WTC11 (cell line): ENCODE data around the gene KCNIP4. TPM values are rescaled to one million over a fixed set of nuclear protein-coding genes. Genes with fewer than 3 reads are reported as not detected.

Experiments used
- ATAC-seq: fragments of 200-7000 bp; cut with Tn5 transposase; 2 replicates; pipeline ENCODE4 v1.10.0; 2021; ENCODE audit warnings: mild to moderate bottlenecking, moderate library complexity
- CTCF ChIA-PET: fragments of 300-600 bp; sonication (Branson Sonifier 250); formaldehyde crosslinking; loops from one replicate; lab custom pipeline; 2021; ENCODE audit warnings: antibody characterized with exemption; lab: Charles Lee
- POLR2A ChIA-PET: fragments of 350-600 bp; sonication (Branson Sonifier 250); formaldehyde crosslinking; loops from one replicate; lab custom pipeline; 2021; ENCODE audit warnings: antibody characterized with exemption; lab: Charles Lee
- DNase-seq: peaks from one replicate; pipeline ENCODE4 v3.0.0; 2021; ENCODE audit warnings: low spot score
- H3K27ac Mint-ChIP-seq: 2 replicates; pipeline ENCODE4 v1.8.0; 2021; ENCODE audit warnings: mixed read lengths
- H3K27me3 Mint-ChIP-seq: 2 replicates; pipeline ENCODE4 v1.8.0; 2021; ENCODE audit warnings: low read depth, mild to moderate bottlenecking, moderate library complexity, mixed read lengths
- H3K36me3 Mint-ChIP-seq: 2 replicates; pipeline ENCODE4 v1.8.0; 2021; ENCODE audit warnings: mixed read lengths
- H3K4me1 Mint-ChIP-seq: 2 replicates; pipeline ENCODE4 v1.8.0; 2022; ENCODE audit warnings: mixed read lengths
- H3K4me3 Mint-ChIP-seq: 2 replicates; pipeline ENCODE4 v1.8.0; 2021; ENCODE audit warnings: mild to moderate bottlenecking, moderate library complexity, mixed read lengths
- H3K9me3 Mint-ChIP-seq: 2 replicates; pipeline ENCODE4 v1.8.0; 2021; ENCODE audit warnings: mixed read lengths
- AFF4 ChIP-seq: sonication (generic); formaldehyde crosslinking; IDR thresholded peaks from 2 replicates; pipeline ENCODE4 v1.8.1; 2023; ENCODE audit warnings: mild to moderate bottlenecking, missing genetic modification reagents, borderline replicate concordance
- ATF1 ChIP-seq: sonication (generic); formaldehyde crosslinking; IDR thresholded peaks from 2 replicates; pipeline ENCODE4 v1.8.1; 2023; ENCODE audit warnings: mild to moderate bottlenecking, moderate library complexity, missing genetic modification reagents
- ATF6 ChIP-seq: sonication (generic); formaldehyde crosslinking; IDR thresholded peaks from 2 replicates; pipeline ENCODE4 v1.8.1; 2023; ENCODE audit warnings: mild to moderate bottlenecking, missing genetic modification reagents
- ESRRA ChIP-seq: sonication (generic); formaldehyde crosslinking; IDR thresholded peaks from 2 replicates; pipeline ENCODE4 v1.8.1; 2022; ENCODE audit warnings: mild to moderate bottlenecking, missing genetic modification reagents, borderline replicate concordance
- FOXJ3 ChIP-seq: sonication (generic); formaldehyde crosslinking; IDR thresholded peaks from 2 replicates; pipeline ENCODE4 v1.9.0; 2021; ENCODE audit warnings: missing genetic modification reagents, mild to moderate bottlenecking, borderline replicate concordance
- FOXP1 ChIP-seq: sonication (generic); formaldehyde crosslinking; IDR thresholded peaks from 2 replicates; pipeline ENCODE4 v1.8.0; 2022; ENCODE audit warnings: missing genetic modification reagents, mild to moderate bottlenecking, moderate library complexity, borderline replicate concordance
- GTF2I ChIP-seq: fragments of 250-450 bp; sonication (Bioruptor Pico); conservative IDR thresholded peaks from 2 replicates; pipeline ENCODE4 v1.4.0; 2021; ENCODE audit warnings: mild to moderate bottlenecking
- OVOL2 ChIP-seq: fragments of 250-450 bp; sonication (Bioruptor Pico); IDR thresholded peaks from 2 replicates; pipeline ENCODE4 v1.9.0; 2021; ENCODE audit warnings: mild to moderate bottlenecking, borderline replicate concordance
- SOX15 ChIP-seq: fragments of 250-450 bp; sonication (Bioruptor Pico); IDR thresholded peaks from 2 replicates; pipeline ENCODE4 v1.9.0; 2021; ENCODE audit warnings: mild to moderate bottlenecking
- TCF7 ChIP-seq: sonication (generic); formaldehyde crosslinking; IDR thresholded peaks from 2 replicates; pipeline ENCODE4 v1.8.0; 2022; ENCODE audit warnings: mild to moderate bottlenecking, low read depth, missing genetic modification reagents, moderate library complexity
- ZNF138 ChIP-seq: sonication (generic); formaldehyde crosslinking; conservative IDR thresholded peaks from 2 replicates; pipeline ENCODE4 v1.8.1; 2022; ENCODE audit warnings: mild to moderate bottlenecking, moderate library complexity, missing genetic modification reagents
- ZNF263 ChIP-seq: sonication (generic); formaldehyde crosslinking; IDR thresholded peaks from 2 replicates; pipeline ENCODE4 v1.8.1; 2022; ENCODE audit warnings: low read depth, mild to moderate bottlenecking, moderate library complexity, missing genetic modification reagents
- ZNF317 ChIP-seq: sonication (generic); formaldehyde crosslinking; IDR thresholded peaks from 2 replicates; pipeline ENCODE4 v1.8.1; 2023; ENCODE audit warnings: low read depth, mild to moderate bottlenecking, moderate library complexity, missing genetic modification reagents, borderline replicate concordance
- ZNF423 ChIP-seq: fragments of 250-450 bp; sonication (Bioruptor Pico); IDR thresholded peaks from 2 replicates; pipeline ENCODE4 v2.1.2; 2022; ENCODE audit warnings: mild to moderate bottlenecking, moderate library complexity
- total RNA-seq: library from RNA; stranded (reverse); gene quantifications from 3 replicates; pipeline ENCODE4 v1.2.3, GENCODE V29; 2021
- TF ChIP-seq, protein P1 (sequence below): sonication (generic); formaldehyde crosslinking; conservative IDR thresholded peaks from 2 replicates; pipeline ENCODE4 v1.8.1; 2023; ENCODE audit warnings: mild to moderate bottlenecking, low read depth, missing genetic modification reagents, moderate library complexity
- TF ChIP-seq, protein P2 (sequence below): fragments of 250-450 bp; sonication (Bioruptor Pico); IDR thresholded peaks from 2 replicates; pipeline ENCODE4 v2.1.2; 2022; ENCODE audit warnings: mild to moderate bottlenecking, moderate library complexity
- TF ChIP-seq, protein P3 (sequence below): fragments of 250-450 bp; sonication (Bioruptor Pico); IDR thresholded peaks from 2 replicates; pipeline ENCODE4 v1.9.0; 2021; ENCODE audit warnings: mild to moderate bottlenecking, borderline replicate concordance

The KCNIP4 gene
- total RNA-seq, 1 experiment from 2014 or later, result not detected

GRCh38 chr4:21181716-21182115 is 766.9 kb downstream of the KCNIP4 start:
- CTCF ChIA-PET, result no interaction called here
- H3K4me3 Mint-ChIP-seq, result no peak overlapping the region
- TF ChIP-seq TCF7 (CRISPR knock-in tag) (no peak), ATF1 (CRISPR knock-in tag) (no peak), AFF4 (CRISPR knock-in tag) (no peak), ESRRA (no peak), OVOL2 (CRISPR knock-in tag) (no peak), GTF2I (no peak), SOX15 (CRISPR knock-in tag) (no peak), FOXJ3 (no peak), ZNF263 (CRISPR knock-in tag) (no peak)
- TF ChIP-seq, all 79 proteins: peak for 0
- ATAC-seq (no peak), DNase-seq (no peak)
- Mint-ChIP-seq H3K27ac (no peak overlapping the region), H3K36me3 (no peaks in the 10 kb centered on the region), H3K27me3 (no peaks in the 10 kb centered on the region), H3K9me3 (no peaks in the 10 kb centered on the region), H3K4me1 (no peaks in the 10 kb centered on the region)
- POLR2A ChIA-PET, result no interaction called here

DNA sequence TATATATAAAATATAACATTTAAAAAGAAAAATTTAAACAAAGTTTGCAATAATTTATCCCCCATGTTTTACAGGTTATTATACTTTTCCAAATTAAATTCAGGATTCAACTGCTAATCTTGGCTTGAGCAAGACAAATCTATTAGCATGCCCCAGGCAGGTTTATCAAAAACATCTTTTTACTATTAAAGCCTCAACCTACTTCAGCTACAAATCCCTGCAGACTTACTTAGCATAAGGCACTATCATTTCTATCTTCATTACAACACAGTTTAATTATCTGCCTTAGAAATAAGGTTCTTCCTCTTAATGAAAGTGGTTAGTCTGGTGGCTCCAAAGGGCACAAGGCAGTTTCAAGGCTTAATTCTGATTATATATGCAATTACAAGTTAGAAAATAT is 770.7 kb downstream of the KCNIP4 start:
- H3K36me3 Mint-ChIP-seq, result no peaks in the 10 kb centered on the region
- ATAC-seq, result no peak
- no peak overlapping the region for H3K4me3 Mint-ChIP-seq
- no peak for DNase-seq
- no peak overlapping the region for H3K27ac Mint-ChIP-seq
- H3K4me1 Mint-ChIP-seq, result no peaks in the 10 kb centered on the region
- H3K27me3 Mint-ChIP-seq, result no peaks in the 10 kb centered on the region
- no peaks in the 10 kb centered on the region for H3K9me3 Mint-ChIP-seq
- ChIA-PET POLR2A (no interaction called here), CTCF (no interaction called here)
- no peak for TF ChIP-seq ZNF317 (CRISPR knock-in tag)
- TF ChIP-seq, protein P1, sequence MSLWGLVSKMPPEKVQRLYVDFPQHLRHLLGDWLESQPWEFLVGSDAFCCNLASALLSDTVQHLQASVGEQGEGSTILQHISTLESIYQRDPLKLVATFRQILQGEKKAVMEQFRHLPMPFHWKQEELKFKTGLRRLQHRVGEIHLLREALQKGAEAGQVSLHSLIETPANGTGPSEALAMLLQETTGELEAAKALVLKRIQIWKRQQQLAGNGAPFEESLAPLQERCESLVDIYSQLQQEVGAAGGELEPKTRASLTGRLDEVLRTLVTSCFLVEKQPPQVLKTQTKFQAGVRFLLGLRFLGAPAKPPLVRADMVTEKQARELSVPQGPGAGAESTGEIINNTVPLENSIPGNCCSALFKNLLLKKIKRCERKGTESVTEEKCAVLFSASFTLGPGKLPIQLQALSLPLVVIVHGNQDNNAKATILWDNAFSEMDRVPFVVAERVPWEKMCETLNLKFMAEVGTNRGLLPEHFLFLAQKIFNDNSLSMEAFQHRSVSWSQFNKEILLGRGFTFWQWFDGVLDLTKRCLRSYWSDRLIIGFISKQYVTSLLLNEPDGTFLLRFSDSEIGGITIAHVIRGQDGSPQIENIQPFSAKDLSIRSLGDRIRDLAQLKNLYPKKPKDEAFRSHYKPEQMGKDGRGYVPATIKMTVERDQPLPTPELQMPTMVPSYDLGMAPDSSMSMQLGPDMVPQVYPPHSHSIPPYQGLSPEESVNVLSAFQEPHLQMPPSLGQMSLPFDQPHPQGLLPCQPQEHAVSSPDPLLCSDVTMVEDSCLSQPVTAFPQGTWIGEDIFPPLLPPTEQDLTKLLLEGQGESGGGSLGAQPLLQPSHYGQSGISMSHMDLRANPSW, result no peak
- no peak for TF ChIP-seq ZNF138 (CRISPR knock-in tag)
- no peak for TF ChIP-seq ZNF423 (CRISPR knock-in tag)
- TF ChIP-seq FOXP1 (CRISPR knock-in tag), result no peak
- no peak for TF ChIP-seq ATF6 (CRISPR knock-in tag)
- TF ChIP-seq, protein P2, sequence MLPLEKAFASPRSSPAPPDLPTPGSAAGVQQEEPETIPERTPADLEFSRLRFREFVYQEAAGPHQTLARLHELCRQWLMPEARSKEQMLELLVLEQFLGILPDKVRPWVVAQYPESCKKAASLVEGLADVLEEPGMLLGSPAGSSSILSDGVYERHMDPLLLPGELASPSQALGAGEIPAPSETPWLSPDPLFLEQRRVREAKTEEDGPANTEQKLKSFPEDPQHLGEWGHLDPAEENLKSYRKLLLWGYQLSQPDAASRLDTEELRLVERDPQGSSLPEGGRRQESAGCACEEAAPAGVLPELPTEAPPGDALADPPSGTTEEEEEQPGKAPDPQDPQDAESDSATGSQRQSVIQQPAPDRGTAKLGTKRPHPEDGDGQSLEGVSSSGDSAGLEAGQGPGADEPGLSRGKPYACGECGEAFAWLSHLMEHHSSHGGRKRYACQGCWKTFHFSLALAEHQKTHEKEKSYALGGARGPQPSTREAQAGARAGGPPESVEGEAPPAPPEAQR, result no peak
- TF ChIP-seq, protein P3, sequence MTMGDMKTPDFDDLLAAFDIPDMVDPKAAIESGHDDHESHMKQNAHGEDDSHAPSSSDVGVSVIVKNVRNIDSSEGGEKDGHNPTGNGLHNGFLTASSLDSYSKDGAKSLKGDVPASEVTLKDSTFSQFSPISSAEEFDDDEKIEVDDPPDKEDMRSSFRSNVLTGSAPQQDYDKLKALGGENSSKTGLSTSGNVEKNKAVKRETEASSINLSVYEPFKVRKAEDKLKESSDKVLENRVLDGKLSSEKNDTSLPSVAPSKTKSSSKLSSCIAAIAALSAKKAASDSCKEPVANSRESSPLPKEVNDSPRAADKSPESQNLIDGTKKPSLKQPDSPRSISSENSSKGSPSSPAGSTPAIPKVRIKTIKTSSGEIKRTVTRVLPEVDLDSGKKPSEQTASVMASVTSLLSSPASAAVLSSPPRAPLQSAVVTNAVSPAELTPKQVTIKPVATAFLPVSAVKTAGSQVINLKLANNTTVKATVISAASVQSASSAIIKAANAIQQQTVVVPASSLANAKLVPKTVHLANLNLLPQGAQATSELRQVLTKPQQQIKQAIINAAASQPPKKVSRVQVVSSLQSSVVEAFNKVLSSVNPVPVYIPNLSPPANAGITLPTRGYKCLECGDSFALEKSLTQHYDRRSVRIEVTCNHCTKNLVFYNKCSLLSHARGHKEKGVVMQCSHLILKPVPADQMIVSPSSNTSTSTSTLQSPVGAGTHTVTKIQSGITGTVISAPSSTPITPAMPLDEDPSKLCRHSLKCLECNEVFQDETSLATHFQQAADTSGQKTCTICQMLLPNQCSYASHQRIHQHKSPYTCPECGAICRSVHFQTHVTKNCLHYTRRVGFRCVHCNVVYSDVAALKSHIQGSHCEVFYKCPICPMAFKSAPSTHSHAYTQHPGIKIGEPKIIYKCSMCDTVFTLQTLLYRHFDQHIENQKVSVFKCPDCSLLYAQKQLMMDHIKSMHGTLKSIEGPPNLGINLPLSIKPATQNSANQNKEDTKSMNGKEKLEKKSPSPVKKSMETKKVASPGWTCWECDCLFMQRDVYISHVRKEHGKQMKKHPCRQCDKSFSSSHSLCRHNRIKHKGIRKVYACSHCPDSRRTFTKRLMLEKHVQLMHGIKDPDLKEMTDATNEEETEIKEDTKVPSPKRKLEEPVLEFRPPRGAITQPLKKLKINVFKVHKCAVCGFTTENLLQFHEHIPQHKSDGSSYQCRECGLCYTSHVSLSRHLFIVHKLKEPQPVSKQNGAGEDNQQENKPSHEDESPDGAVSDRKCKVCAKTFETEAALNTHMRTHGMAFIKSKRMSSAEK (CRISPR knock-in tag), result no peak
- no peak for TF ChIP-seq OVOL2 (CRISPR knock-in tag)
- no peak for TF ChIP-seq AFF4 (CRISPR knock-in tag)
